Measurements from ENCODE around the gene FHIT.

FHIT gene

GRCh38 chr3:59820352-59820934 is 1430.8 kb downstream of the FHIT start:
- ChIA-PET CTCF (interaction anchor here (0.6 kb wide), 1 partner anchor 245 kb away, joined by 3 read pairs; no protein-coding TSS in a partner anchor), POLR2A (ENCODE audit: low non-redundant PET) (no interaction called here)
- no peak overlapping the region for H3K27ac ChIP-seq
- TF ChIP-seq CTCF (conservative IDR thresholded peaks at IDR 0.05; ENCODE audit: low read depth) = no peak
- DNase-seq (ENCODE audit: low spot score) = no peak

GRCh38 chr3:59818919-59819300 is 1432.3 kb downstream of the FHIT start:
- TF ChIP-seq CTCF (conservative IDR thresholded peaks at IDR 0.05; ENCODE audit: low read depth) = no peak
- POLR2A ChIA-PET (ENCODE audit: low non-redundant PET) = no interaction called here
- CTCF ChIA-PET = no interaction called here
- no peak for DNase-seq (ENCODE audit: low spot score)
- H3K27ac ChIP-seq = peak overlapping the region; percentile 82

GRCh38 chr3:59818033-59818918 is 1433.0 kb downstream of the FHIT start:
- ChIA-PET CTCF (interaction anchor here (0.6 kb wide), 1 partner anchor 212 kb away, joined by 3 read pairs; no protein-coding TSS in a partner anchor), POLR2A (ENCODE audit: low non-redundant PET) (interaction anchor here (0.7 kb wide), 1 partner anchor 13 kb away, joined by 6 read pairs; no protein-coding TSS in a partner anchor)
- peak; percentile 79 for DNase-seq (ENCODE audit: low spot score)

GRCh38 chr3:59817511-59817910 is 1433.7 kb downstream of the FHIT start:
- POLR2A ChIA-PET (ENCODE audit: low non-redundant PET) = interaction anchor here (0.7 kb wide), 1 partner anchor 12 kb away, joined by 6 read pairs; no protein-coding TSS in a partner anchor
- CTCF ChIA-PET = interaction anchor here (0.6 kb wide), 1 partner anchor 211 kb away, joined by 3 read pairs; no protein-coding TSS in a partner anchor
- TF ChIP-seq CTCF (conservative IDR thresholded peaks at IDR 0.05; ENCODE audit: low read depth) = no peak
- no peak for DNase-seq (ENCODE audit: low spot score)
- H3K27ac ChIP-seq = no peak overlapping the region

More at GRCh38 chr3:59818033-59818918, 1433.0 kb downstream of the FHIT start:
- H3K27ac ChIP-seq = peak overlapping the region; percentile 82
- TF ChIP-seq CTCF (conservative IDR thresholded peaks at IDR 0.05; ENCODE audit: low read depth) = no peak

- no peak for DNase-seq (ENCODE audit: low spot score)
- no peak overlapping the region for H3K27ac ChIP-seq
- TF ChIP-seq CTCF (conservative IDR thresholded peaks at IDR 0.05; ENCODE audit: low read depth) = no peak
- POLR2A ChIA-PET (ENCODE audit: low non-redundant PET) = no interaction called here
- CTCF ChIA-PET = no interaction called here
Observed at GRCh38 chr3:59816312-59816711, 1434.9 kb downstream of the FHIT start.

GRCh38 chr3:59813148-59813538 is 1438.1 kb downstream of the FHIT start:
- ChIA-PET POLR2A (ENCODE audit: low non-redundant PET) (no interaction called here), CTCF (no interaction called here)
- no peak for TF ChIP-seq CTCF (conservative IDR thresholded peaks at IDR 0.05; ENCODE audit: low read depth)
- no peak overlapping the region for H3K27ac ChIP-seq
- no peak for DNase-seq (ENCODE audit: low spot score)
